ENCODE data around the gene NAV2. TPM values are rescaled to one million over a fixed set of nuclear protein-coding genes. Genes with fewer than 3 reads are reported as not detected.

The NAV2 gene
- total RNA-seq, 1 experiment from 2014 or later, result 46.3 TPM

- H3K23ac ChIP-seq (ENCODE audit: insufficient read length, low read depth, low read length), result no peak overlapping the region
- no peak overlapping the region for H4K91ac ChIP-seq (ENCODE audit: insufficient read length, low read depth, low read length)
- H3K4ac ChIP-seq (ENCODE audit: low read depth, low read length), result no peak overlapping the region
- H3K14ac ChIP-seq (ENCODE audit: insufficient read depth, low read length), result no peak overlapping the region
- H3K23me2 ChIP-seq (ENCODE audit: insufficient read length, low read depth, low read length, poor library complexity, severe bottlenecking), result no peaks in the 10 kb centered on the region
- no peaks in the 10 kb centered on the region for H3K9me3 ChIP-seq (ENCODE audit: control insufficient read depth, low read depth, low read length)
- H2BK5ac ChIP-seq (ENCODE audit: insufficient read length, low read length), result no peak overlapping the region
- H4K8ac ChIP-seq (replicated peaks; ENCODE audit: insufficient read length, low read depth, low read length), result no peak overlapping the region
- Mint-ChIP-seq H3K9me3 (no peaks in the 10 kb centered on the region), H3K4me1 (peaks cover 12 to 23% of the 10 kb centered on the region in 2 experiments), H3K4me3 (no peak overlapping the region), H3K27ac (no peak overlapping the region; a peak in 1 of 7 replicates), H3K27me3 (ENCODE audit: low read depth) (no peaks in the 10 kb centered on the region), H3K36me3 (ENCODE audit: insufficient read depth in 1 of 3, low read depth in 3 of 3) (peaks cover 38 to 75% (median 73%) of the 10 kb centered on the region in 3 experiments)
- H3K4me1 ChIP-seq (ENCODE audit: insufficient read depth, low read length), result no peaks in the 10 kb centered on the region; the same call in 1 of the 2 replicates
- no peaks in the 10 kb centered on the region for H3K79me1 ChIP-seq (ENCODE audit: insufficient read depth, low read depth, low read length, poor library complexity, severe bottlenecking)
- DNase-seq, result no peak
- H2BK20ac ChIP-seq (ENCODE audit: low read depth, low read length, poor library complexity, severe bottlenecking), result no peak overlapping the region
- H3K27ac ChIP-seq (ENCODE audit: insufficient read length, low read depth, low read length), result no peak overlapping the region
- no peak overlapping the region for H2BK12ac ChIP-seq (ENCODE audit: insufficient read length, low read depth, low read length)
- no peak overlapping the region for H4K5ac ChIP-seq (ENCODE audit: insufficient read length, low read depth, low read length)
- H3T11ph ChIP-seq (ENCODE audit: low read length), result no peak overlapping the region
- H2AK5ac ChIP-seq (ENCODE audit: insufficient read length, low read length), result no peak overlapping the region
- no peak overlapping the region for H3K4me2 ChIP-seq (ENCODE audit: insufficient read depth, insufficient read length, low read length)
- H2BK15ac ChIP-seq (ENCODE audit: low read depth, low read length), result no peak overlapping the region
- no peak for TF ChIP-seq CTCF (conservative IDR thresholded peaks at IDR 0.05)
- H3K27me3 ChIP-seq (ENCODE audit: insufficient read depth, low read length), result no peaks in the 10 kb centered on the region
- no peaks in the 10 kb centered on the region for H4K20me1 ChIP-seq (ENCODE audit: control insufficient read depth, insufficient read depth, insufficient read length)
- H3K9ac ChIP-seq (ENCODE audit: extremely low read depth, insufficient read length, low read length), result no peak overlapping the region
- WGBS (ENCODE audit: extremely low coverage, insufficient read length, low lambda C conversion rate), result no CpG with 5 or more reads among the region's 4 CpGs
- no peak overlapping the region for H3K18ac ChIP-seq (ENCODE audit: insufficient read length, low read depth, low read length)
- H2BK120ac ChIP-seq (ENCODE audit: low read depth, low read length, poor library complexity, severe bottlenecking), result no peak overlapping the region
- H2AFZ ChIP-seq (ENCODE audit: low read length), result no peak overlapping the region
- H3K56ac ChIP-seq (ENCODE audit: insufficient read length, low read depth, low read length), result no peak overlapping the region
- no peaks in the 10 kb centered on the region for H3K79me2 ChIP-seq (ENCODE audit: insufficient read depth, low read length)
These were observed 347.0 kb downstream of the NAV2 start for GRCh38 chr11:20059587-20060021.
